KMS-11 (cell line): Measurements from ENCODE around the gene PPCDC.
A peak's percentile ranks its signal among the peaks of the same experiment; 100 is the strongest.

ENCODE experiments used
- H2AFZ ChIP-seq: fragments of 200-600 bp; sonication (generic); 2 replicates; pipeline ENCODE4 v1.6.1; 2016; ENCODE audit warnings: antibody characterized with exemption, mixed run types, low read depth
- H3K27ac ChIP-seq: fragments of 200-600 bp; sonication (generic); 2 replicates; pipeline ENCODE4 v1.6.1; 2016; ENCODE audit warnings: mild to moderate bottlenecking, mixed run types
- H3K27me3 ChIP-seq: fragments of 200-600 bp; sonication (generic); 2 replicates; pipeline ENCODE4 v1.6.1; 2017; ENCODE audit warnings: mild to moderate bottlenecking, low read depth, mixed run types, moderate library complexity; ENCODE audit not compliant: insufficient read depth
- H3K36me3 ChIP-seq: fragments of 200-600 bp; sonication (generic); 2 replicates; pipeline ENCODE4 v1.6.1; 2017; ENCODE audit warnings: mild to moderate bottlenecking, mixed run types; ENCODE audit not compliant: insufficient read depth
- H3K4me1 ChIP-seq: fragments of 200-600 bp; sonication (generic); 2 replicates; pipeline ENCODE4 v1.6.1; 2016; ENCODE audit warnings: mild to moderate bottlenecking, low read depth, mixed run types; ENCODE audit not compliant: poor library complexity, severe bottlenecking
- H3K4me2 ChIP-seq: fragments of 200-600 bp; sonication (generic); 2 replicates; pipeline ENCODE4 v1.7.0; 2016; ENCODE audit warnings: mild to moderate bottlenecking, mixed run types
- H3K4me3 ChIP-seq: fragments of 200-600 bp; sonication (generic); IDR thresholded peaks from 2 replicates; pipeline ENCODE4 v1.6.1; 2017; ENCODE audit warnings: low read depth, low read length, mixed read lengths; ENCODE audit not compliant: insufficient read depth
- H3K79me2 ChIP-seq: fragments of 200-600 bp; sonication (generic); 2 replicates; pipeline ENCODE4 v1.6.1; 2016; ENCODE audit warnings: low read depth, mixed run types; ENCODE audit not compliant: insufficient read depth
- H3K9ac ChIP-seq: fragments of 200-600 bp; sonication (generic); 2 replicates; pipeline ENCODE4 v1.6.1; 2016; ENCODE audit warnings: mild to moderate bottlenecking, mixed run types
- H4K20me1 ChIP-seq: fragments of 200-600 bp; sonication (generic); 2 replicates; pipeline ENCODE4 v1.6.1; 2016; ENCODE audit warnings: mild to moderate bottlenecking, mixed run types; ENCODE audit not compliant: insufficient read depth
- TF ChIP-seq, protein P1 (sequence below): fragments of 200-600 bp; sonication (generic); conservative IDR thresholded peaks from 2 replicates; pipeline ENCODE4 v1.6.1; 2017; ENCODE audit warnings: low read depth, mild to moderate bottlenecking, antibody characterized with exemption, low read length, moderate library complexity, mixed read lengths

Gene PPCDC

GRCh38 chr15:75001310-75001709 is 22.1 kb upstream of the PPCDC start:
- Histone ChIP-seq H3K27ac (no peak overlapping the region), H3K4me1 (peaks cover 18% of the 10 kb centered on the region), H3K9ac (no peak overlapping the region), H2AFZ (no peak overlapping the region), H3K27me3 (no peaks in the 10 kb centered on the region), H3K4me2 (no peak overlapping the region), H3K36me3 (no peaks in the 10 kb centered on the region), H3K4me3 (no peak overlapping the region), H4K20me1 (no peaks in the 10 kb centered on the region), H3K79me2 (no peaks in the 10 kb centered on the region)
- TF ChIP-seq, protein P1, sequence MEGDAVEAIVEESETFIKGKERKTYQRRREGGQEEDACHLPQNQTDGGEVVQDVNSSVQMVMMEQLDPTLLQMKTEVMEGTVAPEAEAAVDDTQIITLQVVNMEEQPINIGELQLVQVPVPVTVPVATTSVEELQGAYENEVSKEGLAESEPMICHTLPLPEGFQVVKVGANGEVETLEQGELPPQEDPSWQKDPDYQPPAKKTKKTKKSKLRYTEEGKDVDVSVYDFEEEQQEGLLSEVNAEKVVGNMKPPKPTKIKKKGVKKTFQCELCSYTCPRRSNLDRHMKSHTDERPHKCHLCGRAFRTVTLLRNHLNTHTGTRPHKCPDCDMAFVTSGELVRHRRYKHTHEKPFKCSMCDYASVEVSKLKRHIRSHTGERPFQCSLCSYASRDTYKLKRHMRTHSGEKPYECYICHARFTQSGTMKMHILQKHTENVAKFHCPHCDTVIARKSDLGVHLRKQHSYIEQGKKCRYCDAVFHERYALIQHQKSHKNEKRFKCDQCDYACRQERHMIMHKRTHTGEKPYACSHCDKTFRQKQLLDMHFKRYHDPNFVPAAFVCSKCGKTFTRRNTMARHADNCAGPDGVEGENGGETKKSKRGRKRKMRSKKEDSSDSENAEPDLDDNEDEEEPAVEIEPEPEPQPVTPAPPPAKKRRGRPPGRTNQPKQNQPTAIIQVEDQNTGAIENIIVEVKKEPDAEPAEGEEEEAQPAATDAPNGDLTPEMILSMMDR: no peak

- H3K27ac ChIP-seq: no peak overlapping the region
- H3K4me2 ChIP-seq: no peak overlapping the region
- no peaks in the 10 kb centered on the region for H3K27me3 ChIP-seq
- H3K4me1 ChIP-seq: peaks cover 23% of the 10 kb centered on the region
- TF ChIP-seq, protein P1: no peak
- H4K20me1 ChIP-seq: no peaks in the 10 kb centered on the region
- no peaks in the 10 kb centered on the region for H3K79me2 ChIP-seq
- no peak overlapping the region for H2AFZ ChIP-seq
- no peaks in the 10 kb centered on the region for H3K36me3 ChIP-seq
- H3K4me3 ChIP-seq: no peak overlapping the region
- no peak overlapping the region for H3K9ac ChIP-seq
Observed at GRCh38 chr15:75002398-75002797, 21.0 kb upstream of the PPCDC start.

DNA sequence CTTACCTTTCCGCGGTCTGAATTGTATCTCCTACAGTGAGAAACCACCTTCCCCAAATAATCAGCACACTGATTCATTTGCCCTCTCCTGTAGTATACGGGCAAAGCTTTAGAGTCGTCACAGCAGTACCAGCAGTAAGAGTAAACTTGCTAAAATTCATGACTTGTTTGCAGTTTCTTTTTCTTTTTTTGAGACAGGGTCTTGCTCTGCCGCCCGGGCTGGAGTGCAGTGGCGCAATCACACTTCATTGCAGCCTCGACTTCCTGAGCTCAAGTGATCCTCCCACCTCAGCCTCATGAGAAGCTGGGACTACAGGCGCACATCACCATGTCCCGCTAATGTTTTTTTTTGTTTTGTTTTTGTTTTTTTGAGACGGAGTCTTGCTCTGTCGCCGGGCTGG is 16.2 kb upstream of the PPCDC start:
- Histone ChIP-seq H3K27me3 (no peaks in the 10 kb centered on the region), H3K79me2 (no peaks in the 10 kb centered on the region), H3K27ac (peak overlapping the region; percentile 78; the same call in 1 of the 2 replicates), H3K4me1 (peaks cover 52% of the 10 kb centered on the region), H2AFZ (no peak overlapping the region), H3K36me3 (no peaks in the 10 kb centered on the region), H4K20me1 (no peaks in the 10 kb centered on the region), H3K4me3 (no peak overlapping the region), H3K9ac (no peak overlapping the region), H3K4me2 (no peak overlapping the region; the same call in 1 of the 2 replicates)
- TF ChIP-seq, protein P1: no peak

- Histone ChIP-seq H3K36me3 (no peaks in the 10 kb centered on the region), H3K4me3 (no peak overlapping the region), H3K27me3 (no peaks in the 10 kb centered on the region), H3K4me1 (peaks cover 52% of the 10 kb centered on the region), H4K20me1 (no peaks in the 10 kb centered on the region), H3K4me2 (peak overlapping the region; percentile 97), H3K27ac (peak overlapping the region; percentile 78), H2AFZ (peak overlapping the region; percentile 35), H3K9ac (peak overlapping the region; percentile 34; the same call in 1 of the 2 replicates), H3K79me2 (no peaks in the 10 kb centered on the region)
- TF ChIP-seq, protein P1: no peak
Observed at GRCh38 chr15:75008221-75008625, 15.2 kb upstream of the PPCDC start.
